H9 (cell line): ENCODE results near the gene KCNIP4. TPM values are rescaled to one million over a fixed set of nuclear protein-coding genes. Genes with fewer than 3 reads are reported as not detected.

Source experiments
- DNase-seq: peaks from one replicate; pipeline ENCODE4 v3.0.0-alpha.2; 2017
- H2AFZ ChIP-seq: one replicate; pipeline ENCODE4 v1.6.1; 2013; ENCODE audit warnings: mild to moderate bottlenecking, low read length, control low read depth, moderate library complexity
- H2AK5ac ChIP-seq: 2 replicates; pipeline ENCODE4 v1.6.1; 2013; ENCODE audit warnings: low read length, control low read depth, mixed read lengths; ENCODE audit not compliant: insufficient read length
- H2BK120ac ChIP-seq: one replicate; pipeline ENCODE4 v1.6.1; 2013; ENCODE audit warnings: low read depth, mild to moderate bottlenecking, low read length, control low read depth, inconsistent platforms; ENCODE audit not compliant: poor library complexity, severe bottlenecking
- H2BK12ac ChIP-seq: 2 replicates; pipeline ENCODE4 v1.6.1; 2013; ENCODE audit warnings: low read length, control low read depth, mixed read lengths, low read depth; ENCODE audit not compliant: insufficient read length
- H2BK15ac ChIP-seq: 2 replicates; pipeline ENCODE4 v1.6.1; 2013; ENCODE audit warnings: low read depth, low read length, control low read depth
- H2BK20ac ChIP-seq: one replicate; pipeline ENCODE4 v1.6.1; 2013; ENCODE audit warnings: low read depth, mild to moderate bottlenecking, low read length, control low read depth, inconsistent platforms; ENCODE audit not compliant: poor library complexity, severe bottlenecking
- H2BK5ac ChIP-seq: 2 replicates; pipeline ENCODE4 v1.6.1; 2013; ENCODE audit warnings: low read length, control low read depth, mixed read lengths; ENCODE audit not compliant: insufficient read length
- H3K14ac ChIP-seq: 2 replicates; pipeline ENCODE4 v1.6.1; 2013; ENCODE audit warnings: low read length, control low read depth; ENCODE audit not compliant: insufficient read depth
- H3K18ac ChIP-seq: 2 replicates; pipeline ENCODE4 v1.6.1; 2013; ENCODE audit warnings: low read depth, mild to moderate bottlenecking, mixed read lengths, low read length, control low read depth; ENCODE audit not compliant: insufficient read length
- H3K23ac ChIP-seq: 2 replicates; pipeline ENCODE4 v1.6.1; 2013; ENCODE audit warnings: low read length, control low read depth, mixed read lengths, low read depth; ENCODE audit not compliant: insufficient read length
- H3K23me2 ChIP-seq: 2 replicates; pipeline ENCODE4 v1.6.1; 2013; ENCODE audit warnings: low read depth, mild to moderate bottlenecking, mixed read lengths, low read length, control low read depth; ENCODE audit not compliant: insufficient read length, poor library complexity, severe bottlenecking
- H3K27ac ChIP-seq: 2 replicates; pipeline ENCODE4 v1.5.1; 2013; ENCODE audit warnings: low read length, control low read depth, mixed read lengths, low read depth; ENCODE audit not compliant: insufficient read length
- H3K27me3 ChIP-seq: 2 replicates; pipeline ENCODE4 v1.6.1; 2013; ENCODE audit warnings: low read length, control low read depth, inconsistent platforms; ENCODE audit not compliant: insufficient read depth
- H3K4ac ChIP-seq: 2 replicates; pipeline ENCODE4 v1.6.1; 2013; ENCODE audit warnings: low read depth, mild to moderate bottlenecking, control low read depth, inconsistent platforms, low read length, moderate library complexity
- H3K4me1 ChIP-seq: 2 replicates; pipeline ENCODE4 v1.6.1; 2013; ENCODE audit warnings: low read length, control low read depth, inconsistent platforms; ENCODE audit not compliant: insufficient read depth
- H3K4me2 ChIP-seq: 2 replicates; pipeline ENCODE4 v1.6.1; 2013; ENCODE audit warnings: low read length, control low read depth, mixed read lengths; ENCODE audit not compliant: insufficient read length, insufficient read depth
- H3K56ac ChIP-seq: 2 replicates; pipeline ENCODE4 v1.6.1; 2013; ENCODE audit warnings: low read depth, mild to moderate bottlenecking, mixed read lengths, low read length, control low read depth; ENCODE audit not compliant: insufficient read length
- H3K79me1 ChIP-seq: 2 replicates; pipeline ENCODE4 v1.6.1; 2013; ENCODE audit warnings: low read depth, mild to moderate bottlenecking, moderate library complexity, low read length, control low read depth, inconsistent platforms; ENCODE audit not compliant: insufficient read depth, poor library complexity, severe bottlenecking
- H3K79me2 ChIP-seq: 2 replicates; pipeline ENCODE4 v1.6.1; 2013; ENCODE audit warnings: low read length, control low read depth, inconsistent platforms; ENCODE audit not compliant: insufficient read depth
- H3K9ac ChIP-seq: 2 replicates; pipeline ENCODE4 v1.6.1; 2013; ENCODE audit warnings: low read length, control low read depth, mixed read lengths; ENCODE audit not compliant: insufficient read length; ENCODE audit errors: extremely low read depth
- H3K9me3 ChIP-seq: one replicate; pipeline ENCODE4 v1.6.1; 2013; ENCODE audit warnings: low read depth, low read length, inconsistent platforms; ENCODE audit not compliant: control insufficient read depth
- H3T11ph ChIP-seq: one replicate; pipeline ENCODE4 v1.6.1; 2013; ENCODE audit warnings: mild to moderate bottlenecking, low read length, control low read depth, inconsistent platforms
- H4K20me1 ChIP-seq: one replicate; pipeline ENCODE4 v1.6.1; 2013; ENCODE audit not compliant: control insufficient read depth, insufficient read length, insufficient read depth
- H4K5ac ChIP-seq: 2 replicates; pipeline ENCODE4 v1.6.1; 2013; ENCODE audit warnings: low read depth, mild to moderate bottlenecking, mixed read lengths, low read length, control low read depth; ENCODE audit not compliant: insufficient read length
- H4K8ac ChIP-seq: replicated peaks from 2 replicates; pipeline ENCODE4 v1.6.1; 2013; ENCODE audit warnings: low read length, control low read depth, mixed read lengths, low read depth; ENCODE audit not compliant: insufficient read length
- H4K91ac ChIP-seq: 2 replicates; pipeline ENCODE4 v1.6.1; 2013; ENCODE audit warnings: low read depth, mild to moderate bottlenecking, moderate library complexity, mixed read lengths, low read length, control low read depth; ENCODE audit not compliant: insufficient read length
- H3K27ac Mint-ChIP-seq, 3 experiments: 2 replicates in 2 of 3; 3 replicates in 1 of 3; pipeline ENCODE4 v1.8.0; 2020 to 2021; ENCODE audit warnings: mixed read lengths in 3 of 3, mild to moderate bottlenecking in 1 of 3, moderate library complexity in 1 of 3
- H3K27me3 Mint-ChIP-seq: 2 replicates; pipeline ENCODE4 v1.8.0; 2021; ENCODE audit warnings: low read depth, mild to moderate bottlenecking, moderate library complexity, mixed read lengths
- H3K36me3 Mint-ChIP-seq, 3 experiments: 2 replicates in 2 of 3; 3 replicates in 1 of 3; pipeline ENCODE4 v1.8.0; 2020 to 2021; ENCODE audit warnings: low read depth in 3 of 3, mixed read lengths in 3 of 3; ENCODE audit not compliant: insufficient read depth in 1 of 3
- H3K4me1 Mint-ChIP-seq, 2 experiments: 2 replicates each; pipeline ENCODE4 v1.8.0; 2020; ENCODE audit warnings: mixed read lengths in 2 of 2
- H3K4me3 Mint-ChIP-seq, 2 experiments: 2 replicates in 1 of 2; 3 replicates in 1 of 2; pipeline ENCODE4 v1.8.0; 2020 to 2021; ENCODE audit warnings: mild to moderate bottlenecking in 2 of 2, mixed read lengths in 2 of 2, moderate library complexity in 1 of 2
- H3K9me3 Mint-ChIP-seq, 2 experiments: 2 replicates in 1 of 2; 3 replicates in 1 of 2; pipeline ENCODE4 v1.8.0; 2020; ENCODE audit warnings: mild to moderate bottlenecking in 2 of 2, mixed read lengths in 2 of 2, moderate library complexity in 1 of 2
- total RNA-seq: library from RNA; stranded (reverse); gene quantifications from 2 replicates; pipeline ENCODE4 v1.2.1, GENCODE V29; 2021
- TF ChIP-seq, protein P1 (sequence below): fragments of 200-600 bp; sonication (generic); conservative IDR thresholded peaks from 3 replicates; pipeline ENCODE4 v1.8.0; 2021; ENCODE audit warnings: antibody characterized with exemption, mild to moderate bottlenecking

The KCNIP4 gene
- total RNA-seq, 1 experiment from 2014 or later: not detected

DNA sequence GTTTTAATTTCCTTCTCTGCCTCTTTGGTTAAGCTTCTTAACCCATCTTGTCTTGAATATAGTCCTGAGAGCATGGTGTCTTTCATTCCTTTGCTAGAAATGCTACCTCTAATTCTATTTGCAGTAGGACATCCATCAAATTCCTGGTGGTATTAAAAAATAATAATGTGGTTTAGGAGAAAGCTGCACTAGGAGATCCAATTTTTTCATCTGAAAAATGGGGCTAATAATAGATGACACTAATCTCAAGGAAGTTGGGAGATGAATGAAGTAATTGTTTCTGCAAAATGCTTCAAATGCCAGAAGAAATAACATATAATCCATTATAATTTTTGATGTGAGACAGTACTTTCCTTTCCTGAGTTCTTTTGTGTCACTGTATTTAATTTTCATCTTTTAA lies 1053.4 kb downstream of the KCNIP4 start:
- Mint-ChIP-seq H3K27me3 (no peaks in the 10 kb centered on the region), H3K4me3 (no peak overlapping the region), H3K36me3 (no peaks in the 10 kb centered on the region), H3K9me3 (no peaks in the 10 kb centered on the region; a peak in 1 of 5 replicates), H3K27ac (no peak overlapping the region), H3K4me1 (no peaks in the 10 kb centered on the region)
- Histone ChIP-seq H2BK15ac (no peak overlapping the region), H2AK5ac (no peak overlapping the region), H4K5ac (no peak overlapping the region), H2BK5ac (no peak overlapping the region), H3K79me2 (no peaks in the 10 kb centered on the region), H4K8ac (no peak overlapping the region), H3K23me2 (no peaks in the 10 kb centered on the region), H3K79me1 (no peaks in the 10 kb centered on the region), H4K20me1 (no peaks in the 10 kb centered on the region), H3T11ph (no peak overlapping the region), H3K27me3 (no peaks in the 10 kb centered on the region), H2AFZ (no peak overlapping the region), H3K9ac (no peak overlapping the region), H3K4ac (no peak overlapping the region), H3K23ac (no peak overlapping the region), H4K91ac (no peak overlapping the region), H2BK120ac (no peak overlapping the region), H3K14ac (no peak overlapping the region), H3K9me3 (no peaks in the 10 kb centered on the region), H3K4me1 (no peaks in the 10 kb centered on the region), H3K18ac (no peak overlapping the region), H3K4me2 (no peak overlapping the region), H3K56ac (no peak overlapping the region), H2BK20ac (no peak overlapping the region), H3K27ac (no peak overlapping the region), H2BK12ac (no peak overlapping the region)
- DNase-seq: no peak
- TF ChIP-seq, protein P1, sequence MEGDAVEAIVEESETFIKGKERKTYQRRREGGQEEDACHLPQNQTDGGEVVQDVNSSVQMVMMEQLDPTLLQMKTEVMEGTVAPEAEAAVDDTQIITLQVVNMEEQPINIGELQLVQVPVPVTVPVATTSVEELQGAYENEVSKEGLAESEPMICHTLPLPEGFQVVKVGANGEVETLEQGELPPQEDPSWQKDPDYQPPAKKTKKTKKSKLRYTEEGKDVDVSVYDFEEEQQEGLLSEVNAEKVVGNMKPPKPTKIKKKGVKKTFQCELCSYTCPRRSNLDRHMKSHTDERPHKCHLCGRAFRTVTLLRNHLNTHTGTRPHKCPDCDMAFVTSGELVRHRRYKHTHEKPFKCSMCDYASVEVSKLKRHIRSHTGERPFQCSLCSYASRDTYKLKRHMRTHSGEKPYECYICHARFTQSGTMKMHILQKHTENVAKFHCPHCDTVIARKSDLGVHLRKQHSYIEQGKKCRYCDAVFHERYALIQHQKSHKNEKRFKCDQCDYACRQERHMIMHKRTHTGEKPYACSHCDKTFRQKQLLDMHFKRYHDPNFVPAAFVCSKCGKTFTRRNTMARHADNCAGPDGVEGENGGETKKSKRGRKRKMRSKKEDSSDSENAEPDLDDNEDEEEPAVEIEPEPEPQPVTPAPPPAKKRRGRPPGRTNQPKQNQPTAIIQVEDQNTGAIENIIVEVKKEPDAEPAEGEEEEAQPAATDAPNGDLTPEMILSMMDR: no peak
